Central memory CD8-positive, alpha-beta T cell (primary cell): ENCODE measurements around the gene INSYN2A.

Source experiments
- ATAC-seq: fragments of 150-1000 bp; cut with Tn5 transposase; replicated peaks from 2 replicates; pipeline ENCODE4 v1.10.0; 2022; ENCODE audit warnings: mild to moderate bottlenecking, moderate FRiP score, moderate number of reproducible peaks; ENCODE audit not compliant: poor library complexity, severe bottlenecking; ENCODE audit errors: extremely low read depth
- DNase-seq, 2 donors: peaks; one replicate each; pipeline ENCODE4 v3.0.0; 2021; ENCODE audit warnings: low spot score in 2 of 2
- H3K27ac Mint-ChIP-seq: one replicate; pipeline ENCODE4 v1.8.0; 2022; ENCODE audit warnings: low read depth, mild to moderate bottlenecking, moderate library complexity, mixed read lengths
- H3K27me3 Mint-ChIP-seq: one replicate; pipeline ENCODE4 v1.8.0; 2022; ENCODE audit warnings: mixed read lengths
- H3K36me3 Mint-ChIP-seq: one replicate; pipeline ENCODE4 v1.8.0; 2022; ENCODE audit warnings: mild to moderate bottlenecking, moderate library complexity, mixed read lengths; ENCODE audit not compliant: insufficient read depth
- H3K4me1 Mint-ChIP-seq: one replicate; pipeline ENCODE4 v1.8.0; 2022; ENCODE audit warnings: mixed read lengths
- H3K4me3 Mint-ChIP-seq: one replicate; pipeline ENCODE4 v1.8.0; 2022; ENCODE audit warnings: mild to moderate bottlenecking, moderate library complexity, mixed read lengths
- H3K9me3 Mint-ChIP-seq: one replicate; pipeline ENCODE4 v1.8.0; 2022; ENCODE audit warnings: mixed read lengths

The INSYN2A gene

GRCh38 chr10:127148066-127148932 is 48.1 kb downstream of the INSYN2A start:
- Mint-ChIP-seq H3K4me1 (no peaks in the 10 kb centered on the region), H3K27ac (no peak overlapping the region), H3K9me3 (no peaks in the 10 kb centered on the region), H3K27me3 (no peaks in the 10 kb centered on the region), H3K36me3 (no peaks in the 10 kb centered on the region), H3K4me3 (no peak overlapping the region)
- DNase-seq: no peak
- ATAC-seq: no peak

- no peak overlapping the region for H3K27ac Mint-ChIP-seq
- DNase-seq: no peak
- no peak overlapping the region for H3K4me3 Mint-ChIP-seq
- no peaks in the 10 kb centered on the region for H3K9me3 Mint-ChIP-seq
- H3K4me1 Mint-ChIP-seq: no peaks in the 10 kb centered on the region
- H3K27me3 Mint-ChIP-seq: no peaks in the 10 kb centered on the region
- no peaks in the 10 kb centered on the region for H3K36me3 Mint-ChIP-seq
- no peak for ATAC-seq
These were observed 49.7 kb downstream of the INSYN2A start for GRCh38 chr10:127146661-127147060.
